GM12874 (cell line): ENCODE measurements around the gene MRPL34.

Experiments
- TF ChIP-seq, protein P1 (sequence below): IDR thresholded peaks from 2 replicates; pipeline ENCODE4 v1.5.1; 2011; ENCODE audit warnings: low read depth, mild to moderate bottlenecking, control low read depth, low read length, moderate library complexity; ENCODE audit not compliant: insufficient read depth

Gene MRPL34

DNA sequence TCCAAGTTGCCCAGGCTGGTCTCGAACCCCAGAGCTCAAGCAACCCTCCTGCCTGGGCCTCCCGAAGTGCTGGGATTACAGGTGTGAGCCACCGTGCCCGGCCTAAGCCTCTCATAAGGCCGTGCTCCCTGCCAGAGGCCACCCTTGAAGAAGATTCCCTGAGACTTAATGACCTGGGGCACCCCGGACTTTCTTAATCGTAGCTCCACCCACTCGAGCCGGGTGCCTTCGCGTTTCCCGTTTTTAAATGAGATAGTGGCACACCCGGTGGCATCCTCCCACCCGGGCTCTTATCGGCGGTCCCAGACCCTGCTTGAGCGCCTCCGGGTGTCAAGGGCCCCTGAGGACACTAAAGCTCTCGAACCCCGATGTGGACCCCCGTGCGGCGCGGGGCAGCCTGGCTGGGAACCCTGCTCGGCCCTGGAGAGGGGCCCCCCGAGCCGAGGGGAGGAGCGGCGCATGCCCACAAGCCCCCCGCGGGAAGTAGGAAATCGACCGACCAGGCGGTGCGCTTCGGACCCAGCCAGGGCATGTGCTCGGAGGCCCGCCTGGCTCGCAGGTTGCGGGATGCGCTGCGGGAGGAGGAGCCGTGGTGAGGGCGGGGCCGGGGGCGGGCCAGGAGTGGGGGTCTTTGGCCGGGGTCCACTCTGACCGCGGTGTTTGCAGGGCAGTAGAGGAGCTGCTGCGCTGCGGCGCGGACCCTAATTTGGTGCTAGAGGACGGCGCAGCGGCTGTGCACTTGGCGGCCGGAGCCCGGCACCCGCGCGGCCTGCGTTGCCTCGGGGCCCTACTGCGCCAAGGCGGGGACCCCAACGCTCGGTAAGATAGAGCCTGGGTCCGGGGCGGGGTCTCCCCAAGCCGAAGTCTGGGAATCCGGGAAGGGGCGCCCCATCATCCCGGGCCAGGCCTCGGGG, 24.0 kb upstream of the MRPL34 start, which contains the start of gene ANKLE1:
ANKLE1 (plus strand) TSS at position 511 of the 914 bp plus-strand sequence; CDS start at position 531, 20 bp downstream.
- TF ChIP-seq, protein P1, sequence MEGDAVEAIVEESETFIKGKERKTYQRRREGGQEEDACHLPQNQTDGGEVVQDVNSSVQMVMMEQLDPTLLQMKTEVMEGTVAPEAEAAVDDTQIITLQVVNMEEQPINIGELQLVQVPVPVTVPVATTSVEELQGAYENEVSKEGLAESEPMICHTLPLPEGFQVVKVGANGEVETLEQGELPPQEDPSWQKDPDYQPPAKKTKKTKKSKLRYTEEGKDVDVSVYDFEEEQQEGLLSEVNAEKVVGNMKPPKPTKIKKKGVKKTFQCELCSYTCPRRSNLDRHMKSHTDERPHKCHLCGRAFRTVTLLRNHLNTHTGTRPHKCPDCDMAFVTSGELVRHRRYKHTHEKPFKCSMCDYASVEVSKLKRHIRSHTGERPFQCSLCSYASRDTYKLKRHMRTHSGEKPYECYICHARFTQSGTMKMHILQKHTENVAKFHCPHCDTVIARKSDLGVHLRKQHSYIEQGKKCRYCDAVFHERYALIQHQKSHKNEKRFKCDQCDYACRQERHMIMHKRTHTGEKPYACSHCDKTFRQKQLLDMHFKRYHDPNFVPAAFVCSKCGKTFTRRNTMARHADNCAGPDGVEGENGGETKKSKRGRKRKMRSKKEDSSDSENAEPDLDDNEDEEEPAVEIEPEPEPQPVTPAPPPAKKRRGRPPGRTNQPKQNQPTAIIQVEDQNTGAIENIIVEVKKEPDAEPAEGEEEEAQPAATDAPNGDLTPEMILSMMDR, result no peak

DNA sequence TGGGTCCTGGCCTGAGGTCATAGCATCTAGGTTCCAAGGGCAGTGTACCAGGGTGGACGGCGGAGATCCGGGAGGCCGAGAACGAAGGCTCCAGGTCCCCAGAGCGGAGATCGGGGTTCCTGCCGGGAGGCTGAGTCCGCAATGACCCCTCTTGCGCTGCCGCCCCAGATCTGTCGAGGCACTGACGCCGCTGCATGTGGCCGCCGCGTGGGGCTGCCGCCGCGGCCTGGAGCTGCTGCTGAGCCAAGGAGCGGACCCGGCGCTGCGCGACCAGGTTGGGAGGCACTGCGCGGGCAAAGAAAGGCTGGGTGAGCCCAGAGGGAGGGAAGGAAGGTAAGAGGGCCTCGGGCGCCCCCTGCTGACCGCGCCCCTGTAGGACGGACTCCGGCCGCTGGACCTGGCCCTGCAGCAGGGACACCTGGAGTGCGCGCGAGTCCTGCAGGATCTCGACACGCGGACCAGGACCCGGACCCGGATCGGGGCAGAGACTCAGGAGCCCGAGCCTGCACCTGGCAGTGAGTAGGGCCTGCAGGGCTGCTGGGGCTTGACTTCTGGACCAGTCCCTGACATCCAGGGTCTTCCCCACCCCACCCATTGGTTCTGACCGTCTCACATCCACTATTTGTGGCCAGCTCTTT, 23.1 kb upstream of the MRPL34 start:
- TF ChIP-seq, protein P1, result peak; percentile 98

DNA sequence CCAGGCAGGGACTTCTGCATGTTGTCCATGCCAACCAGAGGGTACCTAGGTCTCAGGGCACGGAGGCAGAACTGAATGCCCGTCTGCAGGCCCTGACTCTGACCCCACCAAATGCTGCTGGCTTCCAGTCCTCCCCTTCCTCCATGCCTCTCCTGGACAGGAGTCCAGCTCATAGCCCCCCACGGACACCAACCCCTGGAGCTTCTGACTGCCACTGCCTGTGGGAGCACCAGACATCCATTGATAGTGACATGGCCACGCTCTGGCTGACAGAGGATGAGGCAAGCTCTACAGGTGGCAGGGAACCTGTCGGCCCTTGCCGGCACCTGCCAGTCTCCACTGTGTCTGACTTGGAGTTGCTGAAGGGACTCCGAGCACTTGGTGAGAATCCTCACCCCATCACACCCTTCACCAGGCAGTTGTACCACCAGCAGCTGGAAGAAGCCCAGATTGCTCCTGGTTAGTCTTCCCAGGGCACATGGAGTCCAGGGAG, 22.1 kb upstream of the MRPL34 start:
- TF ChIP-seq, protein P1, result no peak

DNA sequence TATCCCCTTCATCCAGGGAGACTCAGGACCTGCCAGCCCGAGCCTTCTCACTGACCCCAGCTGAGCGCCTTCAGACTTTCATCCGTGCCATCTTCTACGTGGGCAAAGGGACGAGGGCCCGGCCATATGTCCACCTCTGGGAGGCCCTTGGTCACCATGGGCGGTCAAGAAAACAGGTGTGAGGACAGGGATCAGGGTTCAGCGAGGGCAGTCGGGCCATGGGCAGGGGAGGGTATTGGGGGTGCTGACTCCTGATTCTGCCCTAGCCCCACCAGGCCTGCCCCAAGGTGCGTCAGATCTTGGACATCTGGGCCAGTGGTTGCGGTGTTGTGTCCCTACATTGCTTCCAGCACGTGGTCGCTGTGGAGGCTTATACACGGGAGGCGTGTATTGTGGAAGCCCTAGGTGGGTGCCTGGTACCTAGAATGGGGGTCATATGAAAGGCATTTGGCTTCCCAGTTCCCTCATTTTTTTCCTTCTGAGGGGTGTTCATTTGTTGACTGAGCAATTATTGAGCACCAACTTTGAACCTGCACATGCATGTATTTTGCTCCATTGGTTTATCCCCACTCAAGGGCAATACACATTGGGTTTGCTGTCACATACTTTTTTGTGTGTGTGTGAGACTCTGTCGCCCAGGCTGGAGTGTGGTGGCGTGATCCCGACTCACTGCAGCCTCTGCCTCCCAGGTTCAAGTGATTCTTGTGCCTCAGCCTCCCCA, 20.1 kb upstream of the MRPL34 start:
- TF ChIP-seq, protein P1, result no peak

DNA sequence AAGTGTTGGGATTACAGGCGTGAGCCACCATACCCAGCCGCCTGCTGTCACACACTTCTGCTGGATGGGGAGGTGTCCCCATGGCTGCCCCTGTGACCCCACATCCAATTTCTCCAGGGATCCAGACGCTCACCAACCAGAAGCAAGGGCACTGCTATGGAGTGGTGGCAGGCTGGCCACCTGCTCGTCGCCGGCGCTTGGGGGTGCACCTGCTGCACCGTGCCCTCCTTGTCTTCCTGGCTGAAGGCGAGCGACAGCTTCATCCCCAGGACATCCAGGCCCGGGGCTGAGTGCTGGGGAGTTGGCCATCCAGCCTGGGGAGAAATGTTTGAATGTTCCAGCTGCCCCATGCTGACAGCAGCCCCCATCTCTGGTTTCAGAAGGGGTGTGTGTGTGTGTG, 19.4 kb upstream of the MRPL34 start:
- TF ChIP-seq, protein P1, result no peak

DNA sequence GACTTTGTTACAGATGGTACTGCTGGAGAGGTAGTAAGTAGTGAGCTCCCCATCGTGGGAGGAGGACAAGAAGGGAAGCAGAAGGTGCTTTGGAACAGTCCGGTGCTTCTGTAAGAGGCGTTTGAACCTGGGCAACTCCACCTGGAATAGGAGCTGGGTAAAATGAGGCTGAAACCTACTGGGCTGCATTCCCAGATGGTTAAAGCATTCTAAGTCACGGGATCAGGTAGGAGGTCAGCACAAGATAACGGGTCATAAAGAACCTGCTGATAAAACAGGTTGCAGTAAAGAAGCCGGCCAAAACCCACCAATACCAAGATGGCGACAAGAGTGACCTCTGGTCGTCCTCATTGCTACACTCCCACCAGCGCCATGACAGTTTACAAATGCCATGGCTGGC, 18.9 kb upstream of the MRPL34 start:
- TF ChIP-seq, protein P1, result no peak

DNA sequence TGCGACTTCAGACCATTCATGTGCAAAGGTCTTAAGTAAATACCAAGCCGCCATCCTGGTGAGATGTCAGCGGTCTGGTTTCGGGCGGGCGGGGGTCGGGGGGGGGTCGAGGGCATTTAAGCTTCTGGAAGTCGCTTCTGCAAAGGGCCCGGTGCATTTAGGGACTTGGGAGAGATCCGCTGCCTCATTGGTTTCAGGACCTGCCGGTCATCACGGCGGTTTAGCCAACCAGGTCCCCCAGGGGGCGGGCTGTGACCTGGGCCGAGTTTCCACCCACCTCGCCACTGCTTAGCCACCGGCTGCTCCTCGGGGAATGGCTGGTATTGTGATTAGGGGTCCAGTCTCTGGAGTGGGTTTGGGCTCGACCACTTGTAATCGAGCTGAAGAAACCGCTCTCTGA, 16.2 kb upstream of the MRPL34 start:
- TF ChIP-seq, protein P1, result no peak
